Epithelial cell of proximal tubule (primary cell): ENCODE results near the gene RNF144A. TPM values are rescaled to one million over a fixed set of nuclear protein-coding genes. Genes with fewer than 3 reads are reported as not detected.

Experiments used
- DNase-seq: peaks from one replicate; pipeline ENCODE4 v3.0.0-alpha.2; 2011; ENCODE audit warnings: low read depth
- H3K4me3 ChIP-seq: 2 replicates; pipeline ENCODE4 v1.5.1; 2011; ENCODE audit warnings: low read depth, mild to moderate bottlenecking, low read length
- CTCF ChIP-seq: conservative IDR thresholded peaks from 2 replicates; pipeline ENCODE4 v1.5.1; 2012; ENCODE audit warnings: low read depth, mild to moderate bottlenecking, low read length
- total RNA-seq: library from RNA; depleted of rRNA; stranded (reverse); fragments of >200 nt; gene quantifications from 2 replicates; pipeline ENCODE4 v1.2.3, GENCODE V29; 2015

The RNF144A gene
- total RNA-seq, 1 donor from 2014 or later: 17.4 TPM

GRCh38 chr2:6954586-6954985, 37.4 kb downstream of the RNF144A start:
- TF ChIP-seq CTCF: no peak
- H3K4me3 ChIP-seq: no peak overlapping the region
- DNase-seq: no peak

- no peak for DNase-seq
- H3K4me3 ChIP-seq: no peak overlapping the region
- no peak for TF ChIP-seq CTCF
These were observed 38.4 kb downstream of the RNF144A start for GRCh38 chr2:6955511-6956136.

- no peak for DNase-seq
- TF ChIP-seq CTCF: no peak
- H3K4me3 ChIP-seq: no peak overlapping the region
These were observed 39.4 kb downstream of the RNF144A start for GRCh38 chr2:6956566-6956965.

- TF ChIP-seq CTCF: no peak
- no peak overlapping the region for H3K4me3 ChIP-seq
- no peak for DNase-seq
These were observed 40.0 kb downstream of the RNF144A start for GRCh38 chr2:6957031-6957714.

GRCh38 chr2:6957910-6958615, 40.9 kb downstream of the RNF144A start:
- H3K4me3 ChIP-seq: no peak overlapping the region
- DNase-seq: no peak
- no peak for TF ChIP-seq CTCF

- no peak for TF ChIP-seq CTCF
- no peak overlapping the region for H3K4me3 ChIP-seq
- DNase-seq: no peak
These were observed 41.5 kb downstream of the RNF144A start for GRCh38 chr2:6958616-6959235.
